GM23248 (cell line): ENCODE measurements around the gene C14orf132.

ENCODE experiments used
- EZH2 ChIP-seq: fragments of 200-600 bp; sonication (generic); IDR thresholded peaks from 2 replicates; pipeline ENCODE4 v1.6.1; 2018; ENCODE audit warnings: antibody characterized with exemption, mild to moderate bottlenecking; ENCODE audit not compliant: insufficient read depth, poor library complexity, severe bottlenecking
- EZH2phosphoT487 ChIP-seq: fragments of 200-600 bp; sonication (generic); IDR thresholded peaks from 2 replicates; pipeline ENCODE4 v1.6.1; 2018; ENCODE audit warnings: antibody characterized with exemption, moderate library complexity, mild to moderate bottlenecking, low read depth; ENCODE audit not compliant: insufficient read depth

GRCh38 chr14:96094656-96095055 lies 55.5 kb downstream of the C14orf132 start:
- TF ChIP-seq EZH2 (no peak), EZH2phosphoT487 (no peak)
